ENCODE results near the gene HAUS2.
"Not testable (repeated sequence)": the region's sequence is repeated elsewhere in the genome, so short reads cannot be mapped to it uniquely, and the experiment has no call there.

The HAUS2 gene

DNA sequence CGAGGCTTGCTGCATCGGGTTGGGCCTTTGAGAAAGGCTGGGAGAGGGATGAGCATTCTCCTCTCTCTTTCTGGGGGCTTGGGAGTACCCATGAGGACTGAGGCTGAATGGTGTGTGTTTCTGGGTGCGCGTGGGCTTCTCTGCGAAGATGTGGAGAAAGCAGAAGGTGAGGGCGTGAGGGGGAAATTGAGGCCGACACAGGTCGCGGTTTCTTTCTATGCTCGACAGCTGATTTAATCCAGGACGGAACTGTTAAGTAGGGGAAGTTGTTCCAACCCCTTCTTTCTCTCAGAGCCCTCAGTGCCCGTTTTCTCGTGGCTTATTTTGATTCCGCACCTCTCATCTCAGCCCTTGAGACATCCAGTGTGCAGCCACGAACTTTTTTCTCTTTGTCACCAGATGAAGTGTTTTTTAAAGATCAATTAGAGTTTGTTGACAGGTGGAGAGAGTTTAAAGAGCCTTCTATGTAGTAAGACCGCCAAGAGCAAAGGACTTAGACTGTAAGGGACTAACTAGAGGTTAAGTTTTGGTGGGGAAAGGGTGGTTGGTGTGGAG is 27.5 kb downstream of the HAUS2 start:
- DNase-seq (ENCODE audit: low read depth), result no peak

- no peak for DNase-seq (ENCODE audit: low read depth)
Measured at GRCh38 chr15:42576776-42577175, 28.1 kb downstream of the HAUS2 start.

- peak; percentile 70 for DNase-seq (ENCODE audit: low read depth)
Measured at GRCh38 chr15:42577514-42578031, 28.9 kb downstream of the HAUS2 start.

DNA sequence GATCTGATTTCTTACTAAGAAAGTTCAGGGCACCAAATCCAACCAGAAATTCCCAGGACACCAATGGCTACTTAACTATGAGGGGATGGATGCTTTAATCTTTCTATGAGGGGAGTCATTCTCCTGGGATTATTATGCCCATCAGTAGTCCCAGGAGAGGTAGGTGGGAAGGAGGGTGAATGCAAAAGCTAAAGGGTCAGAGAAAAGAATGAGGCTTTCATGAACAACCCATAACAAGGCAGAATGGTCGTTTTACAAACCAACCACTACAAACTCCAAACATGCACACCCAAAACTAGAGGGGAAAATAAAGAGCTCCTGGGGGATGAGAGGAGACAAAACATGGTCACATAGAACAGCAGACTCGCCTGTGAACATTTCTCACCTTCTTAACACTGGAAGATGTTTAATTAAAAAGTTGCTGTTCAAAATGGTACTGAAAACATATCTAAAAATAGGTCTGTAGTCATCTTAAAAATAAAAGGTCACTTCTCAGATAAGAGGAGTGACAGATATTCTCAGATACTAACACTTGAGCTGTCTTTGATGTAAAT is 30.4 kb downstream of the HAUS2 start:
- no peak for DNase-seq (ENCODE audit: low read depth)

GRCh38 chr15:42581272-42581730 is 32.7 kb downstream of the HAUS2 start:
- no peak for DNase-seq (ENCODE audit: low read depth)

GRCh38 chr15:42582569-42583375 is 34.1 kb downstream of the HAUS2 start:
- no peak for DNase-seq (ENCODE audit: low read depth)

DNA sequence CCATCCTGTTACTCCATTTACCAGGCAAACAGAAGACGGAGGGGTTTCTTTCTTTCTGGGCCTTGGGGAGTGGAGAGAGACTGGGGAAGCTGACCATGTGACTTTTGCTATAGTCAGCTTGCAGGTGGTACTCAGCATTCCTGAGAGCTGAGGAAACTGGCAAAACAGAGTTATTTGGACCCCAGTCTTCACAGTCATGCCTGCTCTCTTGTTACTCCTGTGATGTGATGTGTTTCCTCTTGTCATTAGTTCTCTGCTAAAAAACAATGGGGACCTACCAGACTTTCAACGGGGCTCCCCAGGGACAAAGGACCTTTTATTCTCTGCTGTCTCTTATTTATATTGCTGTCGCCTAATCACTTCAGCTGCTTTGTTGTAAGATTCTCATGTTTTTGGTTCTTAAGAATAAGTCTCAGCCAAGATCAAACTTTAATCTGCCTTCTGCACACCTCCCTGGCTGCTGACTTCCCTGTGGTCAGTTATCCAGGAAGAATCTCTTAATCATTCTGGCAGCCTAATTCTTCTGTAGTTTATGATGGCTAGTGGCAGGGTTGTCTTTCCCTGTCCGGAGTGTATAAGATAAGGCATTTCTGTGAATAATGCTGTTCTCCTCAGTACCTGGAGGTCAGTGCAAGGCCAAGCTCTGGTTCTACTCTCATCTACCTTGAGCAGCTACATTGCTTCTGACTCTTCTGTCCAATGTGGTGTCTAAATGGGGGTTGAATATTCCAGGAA is 35.6 kb downstream of the HAUS2 start:
- DNase-seq (ENCODE audit: low read depth), result no peak

- DNase-seq (ENCODE audit: low read depth), result no peak
Measured at GRCh38 chr15:42590619-42591237, 42.1 kb downstream of the HAUS2 start.

DNA sequence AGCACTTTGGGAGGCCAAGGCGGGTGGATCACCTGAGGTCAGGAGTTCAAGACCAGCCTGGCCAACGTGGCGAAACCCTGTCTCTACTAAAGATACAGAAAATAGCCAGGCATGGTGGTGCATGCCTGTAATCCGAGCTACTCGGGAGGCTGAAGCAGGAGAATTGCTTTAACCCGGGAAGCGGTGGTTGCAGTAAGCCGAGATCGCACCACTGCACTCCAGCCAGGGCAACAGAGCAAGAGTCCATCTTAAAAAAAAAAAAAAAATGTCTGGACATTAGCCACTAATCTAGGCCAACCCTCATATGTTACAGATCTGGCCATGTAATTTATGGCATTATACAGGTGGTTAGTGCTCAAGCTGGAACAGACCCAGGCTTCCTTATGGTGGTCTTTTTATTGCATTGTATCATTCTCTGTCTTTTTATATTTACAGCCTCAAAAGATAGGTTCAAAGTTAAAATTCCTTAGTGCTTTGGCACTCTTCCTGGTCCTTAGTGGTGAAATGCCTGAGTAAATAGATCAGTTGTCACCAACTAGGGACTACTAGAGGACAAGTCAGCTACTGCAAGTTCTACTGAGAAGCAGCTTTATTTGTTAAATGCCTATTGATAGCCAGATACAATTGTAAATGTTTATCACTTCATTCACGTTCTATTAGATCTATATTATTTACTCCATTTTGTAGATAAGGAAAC is 42.7 kb downstream of the HAUS2 start:
- no peak for DNase-seq (ENCODE audit: low read depth)

GRCh38 chr15:42592716-42593115 is 44.1 kb downstream of the HAUS2 start:
- no peak for DNase-seq (ENCODE audit: low read depth)

DNA sequence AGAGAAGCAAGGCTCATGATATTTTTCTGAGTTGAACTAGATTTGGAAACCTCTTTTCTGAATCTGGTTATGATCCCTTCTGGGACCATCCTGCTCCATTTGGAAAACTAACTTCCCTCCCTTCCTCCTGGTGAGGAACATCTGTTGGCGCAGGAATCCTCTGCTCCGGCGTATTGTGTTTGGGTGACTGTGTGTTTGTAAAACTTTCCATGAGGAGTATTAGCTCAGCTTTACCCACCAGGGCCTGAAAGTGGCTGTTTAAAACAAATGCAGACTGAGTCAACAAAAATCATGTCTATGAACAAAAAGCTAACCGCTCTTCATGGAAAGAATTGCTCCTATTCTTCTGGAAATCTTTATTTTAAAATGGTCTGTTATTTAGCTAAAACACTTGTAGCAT is 44.5 kb downstream of the HAUS2 start:
- no peak for DNase-seq (ENCODE audit: low read depth)

DNA sequence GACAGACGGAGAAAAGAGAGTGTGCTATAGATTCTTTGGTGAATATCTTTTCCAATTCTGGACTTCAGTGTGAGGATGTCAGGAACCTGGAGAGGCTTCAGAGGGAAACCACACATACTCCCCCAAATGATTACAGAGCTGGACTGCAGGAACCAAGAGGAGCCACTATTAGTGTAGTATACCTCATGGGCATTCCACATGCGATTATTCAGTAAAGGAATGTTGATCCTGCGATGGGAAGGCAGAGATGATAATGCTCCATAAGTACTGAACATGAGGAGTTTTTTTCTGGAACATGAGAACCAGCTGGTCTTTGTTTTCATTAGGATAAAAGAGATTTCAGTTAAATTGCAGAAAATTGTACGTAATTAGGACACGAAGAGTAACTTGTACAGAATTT is 45.5 kb downstream of the HAUS2 start:
- no peak for DNase-seq (ENCODE audit: low read depth)

DNA sequence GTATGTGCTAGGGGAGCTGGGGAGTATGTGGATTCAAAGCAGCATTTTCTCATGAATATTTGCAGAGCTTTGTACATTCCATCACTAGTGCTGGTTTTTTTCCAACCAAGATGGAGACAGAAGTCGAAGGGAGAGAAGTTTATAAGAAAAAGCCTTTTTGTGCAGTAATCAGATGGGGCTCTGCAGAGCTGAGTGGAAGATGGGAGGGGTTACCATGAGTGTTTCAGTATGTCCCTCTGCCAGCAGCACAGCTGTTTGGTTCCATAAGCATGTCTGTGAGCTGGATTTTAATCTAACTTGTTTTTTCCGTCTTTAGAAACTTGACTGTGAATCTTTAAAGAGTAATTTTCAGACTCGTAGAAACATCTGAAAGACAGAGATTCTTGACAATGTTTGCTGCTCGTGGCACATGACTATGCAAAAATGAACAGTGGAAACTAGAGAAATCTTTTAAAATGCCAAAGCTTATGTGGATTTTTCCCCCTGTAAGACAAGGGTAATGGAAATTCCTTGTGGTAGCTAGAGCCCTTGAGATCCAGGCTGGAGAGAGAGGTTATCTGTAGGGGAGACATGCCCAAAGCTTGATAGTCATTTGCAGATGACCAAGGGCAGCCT is 47.1 kb downstream of the HAUS2 start:
- DNase-seq (ENCODE audit: low read depth), result no peak

DNA sequence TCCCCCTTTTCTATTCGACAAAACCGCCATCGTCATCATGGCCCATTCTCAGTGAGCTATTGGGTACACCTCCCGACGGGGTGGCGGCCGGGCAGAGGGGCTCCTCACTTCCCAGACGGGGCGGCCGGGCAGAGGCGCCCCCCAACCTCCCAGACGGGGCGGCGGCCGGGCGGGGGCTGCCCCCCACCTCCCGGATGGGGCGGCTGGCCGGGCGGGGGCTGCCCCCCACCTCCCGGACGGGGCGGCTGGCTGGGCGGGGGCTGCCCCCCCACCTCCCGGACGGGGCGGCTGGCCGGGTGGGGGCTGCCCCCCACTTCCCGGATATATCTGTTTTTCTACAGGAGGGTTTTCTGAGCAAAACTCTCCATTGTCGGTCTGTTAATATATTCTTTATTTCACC is 52.7 kb downstream of the HAUS2 start:
- DNase-seq (ENCODE audit: low read depth), result not testable (repeated sequence)

DNA sequence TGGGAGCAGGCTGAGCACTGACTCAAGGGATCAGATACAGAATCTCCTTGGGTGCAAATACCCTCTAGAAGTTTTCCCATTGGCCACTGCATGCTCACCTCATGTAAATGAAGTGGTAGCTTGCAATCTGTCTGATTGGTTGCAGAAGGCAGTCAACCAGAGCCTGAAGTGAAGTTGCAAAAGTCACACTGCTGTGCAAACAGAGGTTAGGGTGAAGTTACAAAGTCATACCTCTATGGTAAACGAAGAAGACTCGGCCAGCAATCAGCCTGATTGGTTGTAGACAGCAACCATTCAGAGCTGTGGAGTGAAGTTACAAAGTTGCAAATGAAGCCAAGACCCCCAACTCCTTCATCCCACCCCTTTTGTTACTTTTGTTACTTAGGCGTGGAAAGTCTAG is 53.9 kb downstream of the HAUS2 start:
- no peak for DNase-seq (ENCODE audit: low read depth)

DNA sequence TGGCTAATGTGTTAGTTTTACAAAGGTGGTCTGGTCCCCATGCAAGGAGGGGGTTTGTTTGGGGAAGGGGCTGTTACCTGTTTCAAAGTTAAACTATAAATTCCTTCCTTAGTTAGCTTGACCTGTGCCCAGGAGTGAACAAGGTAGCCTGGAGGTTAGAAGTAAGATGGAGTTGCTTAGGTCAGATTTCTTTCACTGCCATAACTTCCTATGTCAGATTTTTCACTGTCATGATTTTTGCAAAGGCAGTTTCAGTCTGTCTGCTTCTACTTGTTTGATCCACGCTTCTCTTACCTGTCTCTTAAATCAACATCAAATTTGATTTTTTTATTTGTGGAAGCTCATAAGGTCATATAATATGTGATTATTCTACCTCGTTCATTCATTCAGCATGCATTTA is 55.3 kb downstream of the HAUS2 start:
- DNase-seq (ENCODE audit: low read depth), result no peak

DNA sequence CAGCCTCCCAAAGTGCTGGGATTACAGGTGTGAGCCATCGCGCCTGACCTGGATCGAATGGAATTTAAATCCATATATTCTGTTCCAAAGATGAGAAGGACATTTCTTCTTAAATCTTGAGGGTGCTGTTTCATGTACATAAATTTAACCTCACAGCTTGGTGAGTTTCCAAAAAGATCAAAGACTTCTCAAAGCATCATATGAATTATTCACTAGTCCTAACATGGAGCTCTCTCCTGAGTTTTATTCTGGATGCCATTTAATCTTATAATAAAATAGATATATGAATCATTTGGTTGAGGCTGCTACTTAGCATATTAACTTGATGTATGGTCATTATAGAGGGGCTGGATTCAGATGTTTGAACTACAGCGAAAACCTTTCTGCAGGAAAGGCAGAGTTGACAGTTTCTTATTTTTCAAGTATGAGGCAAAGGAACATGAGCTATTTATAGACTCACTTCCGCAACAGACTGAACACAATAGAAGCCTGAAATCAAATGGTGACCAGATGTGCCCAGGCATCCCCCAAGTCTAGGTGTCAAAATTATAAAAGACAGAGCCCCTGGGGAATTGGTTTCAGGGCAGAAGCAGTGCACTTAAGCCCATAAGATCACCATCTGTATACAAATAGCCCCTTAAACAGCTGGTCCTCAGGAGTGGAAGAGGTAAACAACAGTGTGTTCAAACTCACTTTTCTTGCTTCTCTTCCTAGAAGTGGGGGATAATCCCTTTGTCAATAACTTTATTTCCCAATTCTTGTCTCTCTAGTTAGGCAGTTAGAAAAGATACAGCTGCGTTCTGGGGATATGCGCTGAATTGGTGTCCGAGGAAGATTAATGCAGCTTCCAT is 56.5 kb downstream of the HAUS2 start:
- no peak for DNase-seq (ENCODE audit: low read depth)

DNA sequence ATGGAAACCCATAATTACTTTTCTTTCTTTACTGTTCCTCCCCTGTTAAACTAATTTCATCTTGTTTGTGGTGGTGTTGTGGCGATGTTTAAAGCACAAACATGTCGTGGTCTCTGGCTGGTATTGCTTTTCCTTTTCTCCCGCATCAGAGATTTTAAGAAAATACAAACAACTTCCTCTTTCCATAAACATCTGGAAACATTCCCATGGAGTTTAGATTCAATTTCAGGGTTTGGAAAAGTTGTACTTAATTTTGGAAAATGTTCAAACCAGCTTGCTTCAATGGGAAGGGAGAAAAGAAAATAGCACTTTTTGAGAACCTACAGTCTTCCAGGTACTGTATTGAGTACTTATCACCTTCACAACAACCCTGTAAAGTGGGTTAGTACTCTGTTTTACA is 57.2 kb downstream of the HAUS2 start:
- DNase-seq (ENCODE audit: low read depth), result no peak

DNA sequence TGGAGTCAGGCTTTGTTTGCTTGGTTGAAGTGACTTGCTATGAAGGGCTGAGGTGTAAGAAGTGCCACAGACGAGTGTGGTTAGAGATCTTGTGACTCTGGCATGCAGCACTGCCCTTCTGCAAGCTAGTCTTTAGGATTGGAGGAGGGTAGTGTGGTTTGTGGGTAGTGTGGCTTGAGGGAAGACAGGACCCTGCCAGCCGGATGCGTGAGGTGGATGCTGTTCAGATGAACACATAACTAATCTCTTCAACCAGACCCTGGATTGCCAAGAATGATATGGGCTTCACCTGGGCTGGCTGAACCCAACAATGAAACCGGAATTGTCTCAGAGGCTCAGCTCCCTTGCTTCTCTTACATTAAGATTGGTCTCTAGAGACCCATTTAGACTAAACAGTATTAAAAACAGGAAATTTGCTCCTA is 59.5 kb downstream of the HAUS2 start:
- no peak for DNase-seq (ENCODE audit: low read depth)

All from GM04503 (cell line).